Neural progenitor cell (in vitro differentiated cells): Measurements from ENCODE around the gene CCDC106. TPM values are rescaled to one million over a fixed set of nuclear protein-coding genes. Genes with fewer than 3 reads are reported as not detected.

ENCODE experiments used
- DNase-seq: peaks from one replicate; pipeline ENCODE4 v3.0.0-alpha.2; 2016; ENCODE audit warnings: low spot score
- H2AFZ ChIP-seq: fragments of 200-600 bp; sonication (generic); replicated peaks from 2 replicates; pipeline ENCODE4 v1.6.1; 2016; ENCODE audit warnings: antibody characterized with exemption
- H3F3A ChIP-seq: fragments of 200-600 bp; sonication (generic); 2 replicates; pipeline ENCODE4 v1.6.1; 2016; ENCODE audit warnings: antibody characterized with exemption, low read depth
- H3K27ac ChIP-seq: fragments of 200-600 bp; sonication (generic); 2 replicates; pipeline ENCODE4 v1.5.1; 2016; ENCODE audit warnings: mild to moderate bottlenecking
- H3K27me3 ChIP-seq: fragments of 200-600 bp; sonication (generic); 2 replicates; pipeline ENCODE4 v1.6.1; 2016; ENCODE audit warnings: mild to moderate bottlenecking, moderate library complexity
- H3K36me3 ChIP-seq: fragments of 200-600 bp; sonication (generic); 2 replicates; pipeline ENCODE4 v1.5.1; 2016
- H3K4me1 ChIP-seq: fragments of 200-600 bp; sonication (generic); 2 replicates; pipeline ENCODE4 v1.6.1; 2016; ENCODE audit warnings: mixed run types
- H3K4me2 ChIP-seq: fragments of 200-600 bp; sonication (generic); 2 replicates; pipeline ENCODE4 v1.6.1; 2016
- H3K4me3 ChIP-seq: fragments of 200-600 bp; sonication (generic); 2 replicates; pipeline ENCODE4 v1.5.1; 2016
- H3K79me2 ChIP-seq: fragments of 200-600 bp; sonication (generic); 2 replicates; pipeline ENCODE4 v1.6.1; 2016; ENCODE audit warnings: low read depth
- H3K9ac ChIP-seq: fragments of 200-600 bp; sonication (generic); 2 replicates; pipeline ENCODE4 v1.6.1; 2016
- H3K9me3 ChIP-seq: fragments of 200-600 bp; sonication (generic); 2 replicates; pipeline ENCODE4 v1.5.1; 2016; ENCODE audit warnings: low read depth
- H4K20me1 ChIP-seq: fragments of 200-600 bp; sonication (generic); 2 replicates; pipeline ENCODE4 v1.6.1; 2016; ENCODE audit warnings: low read depth
- H3K27ac Mint-ChIP-seq: 3 replicates; pipeline ENCODE4 v1.8.0; 2021; ENCODE audit warnings: mixed read lengths
- H3K27me3 Mint-ChIP-seq: 2 replicates; pipeline ENCODE4 v1.8.0; 2022; ENCODE audit warnings: low read depth, mild to moderate bottlenecking, inconsistent platforms, moderate library complexity, mixed read lengths; ENCODE audit not compliant: insufficient read depth
- H3K36me3 Mint-ChIP-seq: 3 replicates; pipeline ENCODE4 v1.8.0; 2021; ENCODE audit warnings: mixed read lengths
- H3K4me1 Mint-ChIP-seq: 3 replicates; pipeline ENCODE4 v1.8.0; 2021; ENCODE audit warnings: mixed read lengths
- H3K4me3 Mint-ChIP-seq: 3 replicates; pipeline ENCODE4 v1.8.0; 2021; ENCODE audit warnings: mild to moderate bottlenecking, moderate library complexity, mixed read lengths
- H3K9me3 Mint-ChIP-seq: 3 replicates; pipeline ENCODE4 v1.8.0; 2020; ENCODE audit warnings: mixed read lengths
- CTCF ChIP-seq: fragments of 200-600 bp; sonication (generic); IDR thresholded peaks from 2 replicates; pipeline ENCODE4 v1.5.1; 2017; ENCODE audit warnings: antibody characterized with exemption, mild to moderate bottlenecking
- EZH2 ChIP-seq: fragments of 200-600 bp; sonication (generic); IDR thresholded peaks from 2 replicates; pipeline ENCODE4 v1.6.1; 2017; ENCODE audit warnings: antibody characterized with exemption, mild to moderate bottlenecking, moderate library complexity
- EZH2phosphoT487 ChIP-seq: fragments of 200-600 bp; sonication (generic); IDR thresholded peaks from 2 replicates; pipeline ENCODE4 v1.6.1; 2017; ENCODE audit warnings: antibody characterized with exemption
- total RNA-seq: library from RNA; depleted of rRNA; stranded (reverse); fragments of >200 nt; gene quantifications from 2 replicates; pipeline ENCODE4 v1.2.3, GENCODE V29; 2015; ENCODE audit warnings: low replicate concordance

The CCDC106 gene
- total RNA-seq, 1 donor from 2014 or later = 7.6 TPM

- H3K79me2 ChIP-seq = no peaks in the 10 kb centered on the region
- H3K9ac ChIP-seq = no peak overlapping the region
- no peak for DNase-seq
- Mint-ChIP-seq H3K36me3 (peaks cover 21% of the 10 kb centered on the region), H3K27me3 (peaks cover 8% of the 10 kb centered on the region), H3K27ac (no peak overlapping the region), H3K9me3 (peaks cover 3% of the 10 kb centered on the region), H3K4me1 (no peaks in the 10 kb centered on the region), H3K4me3 (no peak overlapping the region)
- no peak overlapping the region for H3K4me2 ChIP-seq
- no peaks in the 10 kb centered on the region for H3K27me3 ChIP-seq
- H3K4me3 ChIP-seq = no peak overlapping the region
- H3K36me3 ChIP-seq = no peaks in the 10 kb centered on the region
- no peaks in the 10 kb centered on the region for H3F3A ChIP-seq
- no peaks in the 10 kb centered on the region for H3K9me3 ChIP-seq
- TF ChIP-seq EZH2 (no peak), EZH2phosphoT487 (no peak), CTCF (no peak)
- H3K27ac ChIP-seq = no peak overlapping the region
- no peak overlapping the region for H2AFZ ChIP-seq
- no peaks in the 10 kb centered on the region for H3K4me1 ChIP-seq
- H4K20me1 ChIP-seq = no peaks in the 10 kb centered on the region
These were observed 48.5 kb downstream of the CCDC106 start for GRCh38 chr19:55696301-55697068.

GRCh38 chr19:55697069-55697440 lies 49.0 kb downstream of the CCDC106 start:
- peaks cover 5% of the 10 kb centered on the region for H3K9me3 Mint-ChIP-seq
- H3K4me3 Mint-ChIP-seq = no peak overlapping the region
- Histone ChIP-seq H2AFZ (no peak overlapping the region), H3K27ac (no peak overlapping the region), H3K9ac (no peak overlapping the region), H3K4me2 (no peak overlapping the region), H3K36me3 (no peaks in the 10 kb centered on the region), H3K79me2 (no peaks in the 10 kb centered on the region), H3F3A (no peaks in the 10 kb centered on the region), H3K4me3 (no peak overlapping the region), H3K27me3 (no peaks in the 10 kb centered on the region), H3K4me1 (no peaks in the 10 kb centered on the region), H4K20me1 (no peaks in the 10 kb centered on the region), H3K9me3 (no peaks in the 10 kb centered on the region)
- H3K27ac Mint-ChIP-seq = no peak overlapping the region
- H3K27me3 Mint-ChIP-seq = peaks cover 8% of the 10 kb centered on the region
- H3K36me3 Mint-ChIP-seq = peaks cover 23% of the 10 kb centered on the region
- H3K4me1 Mint-ChIP-seq = no peaks in the 10 kb centered on the region
- TF ChIP-seq EZH2phosphoT487 (no peak), EZH2 (no peak), CTCF (no peak)
- DNase-seq = no peak

GRCh38 chr19:55697698-55698097 lies 49.7 kb downstream of the CCDC106 start:
- no peaks in the 10 kb centered on the region for H3K36me3 ChIP-seq
- Mint-ChIP-seq H3K27me3 (peaks cover 8% of the 10 kb centered on the region), H3K27ac (no peak overlapping the region), H3K9me3 (peaks cover 8% of the 10 kb centered on the region), H3K36me3 (peaks cover 23% of the 10 kb centered on the region), H3K4me1 (no peaks in the 10 kb centered on the region), H3K4me3 (no peak overlapping the region)
- H3F3A ChIP-seq = no peaks in the 10 kb centered on the region
- H3K4me1 ChIP-seq = no peaks in the 10 kb centered on the region
- H3K79me2 ChIP-seq = no peaks in the 10 kb centered on the region
- TF ChIP-seq EZH2phosphoT487 (no peak), EZH2 (no peak), CTCF (no peak)
- no peaks in the 10 kb centered on the region for H4K20me1 ChIP-seq
- no peak overlapping the region for H3K4me3 ChIP-seq
- H2AFZ ChIP-seq = no peak overlapping the region
- DNase-seq = no peak
- no peak overlapping the region for H3K9ac ChIP-seq
- no peaks in the 10 kb centered on the region for H3K27me3 ChIP-seq
- no peak overlapping the region for H3K27ac ChIP-seq
- H3K9me3 ChIP-seq = no peaks in the 10 kb centered on the region
- no peak overlapping the region for H3K4me2 ChIP-seq
